Measurements from ENCODE around the gene BMP7.

BMP7 gene

DNA sequence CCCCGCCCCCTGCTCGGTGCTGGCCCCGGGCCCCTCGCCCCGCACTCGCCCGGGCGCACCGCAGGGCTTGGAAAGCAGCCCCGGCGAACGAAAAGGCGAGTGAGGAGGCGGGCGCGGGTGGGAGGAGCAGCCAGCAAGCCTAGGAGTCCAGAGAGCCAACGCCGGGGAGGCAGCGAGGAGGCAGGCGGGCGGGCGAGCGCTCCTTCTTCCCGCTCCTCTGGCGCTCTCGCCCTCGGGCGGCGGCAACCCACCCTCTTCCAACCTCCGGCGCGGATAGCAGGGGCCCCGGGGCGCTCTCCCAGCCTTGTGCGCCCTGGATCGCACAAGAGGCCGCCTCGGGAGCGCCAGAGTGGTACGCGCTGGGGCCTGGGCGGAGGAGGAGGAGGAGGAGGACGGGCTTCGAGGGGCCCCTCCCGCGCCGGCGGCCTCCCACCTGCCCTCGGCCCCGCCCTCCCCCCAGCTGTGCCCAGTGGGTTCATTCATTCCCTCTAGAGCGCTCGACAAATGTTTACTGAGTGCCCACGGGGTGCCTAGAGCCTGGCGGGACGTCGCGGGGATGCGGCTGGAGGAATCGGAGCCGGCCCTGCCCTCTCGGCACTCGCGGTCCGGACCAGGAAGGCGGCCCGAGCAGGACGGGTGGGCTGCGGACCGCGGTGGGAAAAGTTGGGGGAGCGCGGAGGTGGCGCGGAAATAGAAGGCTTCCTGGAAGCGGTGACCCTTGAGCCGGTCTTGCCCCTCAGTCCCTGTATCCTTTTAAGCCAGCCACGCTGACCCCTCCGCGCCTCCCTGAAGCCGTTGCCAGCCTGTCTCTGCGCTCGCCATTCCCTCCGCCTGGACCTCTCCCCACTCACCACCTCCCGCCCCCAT is at the start of gene BMP7:
Gene BMP7 (minus strand): TSS at position 351 of the 867 bp plus-strand sequence. CDS start 519 bp downstream, outside the sequence.
- no peak for DNase-seq

DNA sequence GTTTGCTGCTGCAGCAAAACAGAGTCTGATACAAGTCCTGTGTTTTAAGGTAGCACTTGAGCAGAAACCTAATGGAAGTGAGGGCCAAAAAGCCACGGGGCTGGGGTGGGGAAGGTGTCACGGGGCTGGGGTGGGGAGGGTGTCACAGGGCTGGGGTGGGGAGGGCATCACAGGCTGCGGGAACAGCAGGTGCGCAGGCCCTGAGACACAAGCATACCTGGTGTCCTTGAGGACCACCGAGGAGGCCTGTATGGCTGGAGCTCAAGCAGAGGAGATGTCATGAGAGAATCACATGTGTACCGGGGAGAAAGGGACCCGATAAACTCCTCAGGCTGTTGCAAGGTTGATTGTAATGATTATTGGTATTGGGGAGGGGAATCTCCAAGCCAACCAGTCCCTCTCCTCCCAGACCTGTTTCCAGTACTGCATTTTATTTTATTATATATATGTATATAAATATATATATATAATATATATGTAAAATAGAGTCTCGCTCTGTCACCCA is 49.6 kb upstream of the BMP7 start:
- no peak for DNase-seq

DNA sequence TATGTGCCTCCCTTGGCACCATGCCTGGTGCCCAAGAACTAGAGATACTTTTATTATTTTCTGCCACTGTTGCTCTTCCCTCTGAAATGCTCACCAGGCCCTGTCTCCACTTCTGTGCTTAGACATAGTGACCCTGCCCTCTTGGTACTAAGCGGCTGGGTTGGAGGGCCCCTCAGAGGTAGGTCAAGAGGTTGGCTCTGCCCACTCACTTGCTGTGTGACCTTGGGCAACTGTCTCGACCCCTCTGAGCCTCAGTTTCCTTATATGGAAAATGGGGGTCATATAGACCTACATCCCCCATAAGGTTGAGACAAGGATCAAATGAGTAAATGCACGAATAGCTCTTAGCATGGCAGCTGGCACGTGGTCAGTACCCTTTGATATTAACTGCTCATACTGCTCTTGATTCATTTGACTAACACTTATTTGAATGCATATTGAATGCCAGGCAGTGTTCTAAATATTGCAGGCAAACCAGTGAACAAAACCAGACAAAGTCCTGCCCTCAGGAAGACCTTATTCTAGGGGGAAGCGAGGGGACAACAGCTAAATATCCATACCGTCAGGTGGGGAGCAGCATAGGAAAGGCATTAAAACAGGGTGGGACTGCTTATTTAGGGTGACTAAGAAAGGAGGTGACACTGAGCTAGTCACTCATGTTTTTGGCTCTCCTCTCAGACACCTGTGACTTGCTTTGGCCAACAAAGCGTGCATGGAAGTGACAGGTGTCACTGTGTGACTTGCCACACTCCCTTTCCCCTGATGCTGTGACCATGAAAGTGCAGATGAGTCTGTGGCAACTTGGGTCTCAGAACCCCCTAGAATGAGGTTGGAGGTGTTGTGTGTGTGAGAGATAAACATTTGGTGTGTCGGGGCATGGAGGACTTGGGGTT is 48.9 kb upstream of the BMP7 start:
- no peak for DNase-seq

DNA sequence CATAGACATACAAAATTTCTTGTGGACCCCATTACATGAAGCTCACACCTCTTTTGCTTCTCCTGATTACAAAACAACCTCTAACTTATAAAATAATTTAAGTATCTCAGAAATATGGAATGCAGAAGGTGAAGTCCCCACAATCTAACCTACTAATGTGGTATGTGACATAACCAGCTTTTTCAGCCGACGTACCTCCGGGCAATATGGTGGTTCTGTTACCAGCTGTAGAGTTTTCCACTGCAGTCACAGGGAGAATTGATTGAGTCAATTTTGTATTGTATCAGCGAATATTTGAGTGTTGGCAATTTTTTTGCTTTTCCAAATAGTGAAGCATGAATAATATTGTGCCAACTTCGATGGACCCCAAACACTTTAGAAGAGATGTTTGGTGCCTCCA is 47.5 kb upstream of the BMP7 start:
- DNase-seq, result no peak

DNA sequence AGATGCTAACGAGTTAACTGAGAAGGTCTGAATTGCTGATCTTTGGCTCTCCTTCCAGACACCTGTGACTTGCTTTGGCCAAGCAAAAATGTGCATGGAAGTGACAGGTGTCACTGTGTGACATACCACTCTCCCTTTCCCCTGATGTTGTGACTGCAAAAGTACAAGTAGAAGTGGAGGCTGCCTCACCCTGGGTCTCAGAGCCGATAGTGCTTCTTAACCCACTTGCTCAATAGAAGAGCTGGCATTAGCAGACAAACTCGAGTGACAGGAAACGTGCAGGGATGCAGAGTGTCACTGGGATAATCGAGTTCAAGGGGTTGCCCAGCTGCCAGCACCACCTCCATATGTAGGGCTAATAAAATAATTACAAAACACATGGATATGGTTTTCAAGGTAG is 46.8 kb upstream of the BMP7 start:
- DNase-seq, result no peak

DNA sequence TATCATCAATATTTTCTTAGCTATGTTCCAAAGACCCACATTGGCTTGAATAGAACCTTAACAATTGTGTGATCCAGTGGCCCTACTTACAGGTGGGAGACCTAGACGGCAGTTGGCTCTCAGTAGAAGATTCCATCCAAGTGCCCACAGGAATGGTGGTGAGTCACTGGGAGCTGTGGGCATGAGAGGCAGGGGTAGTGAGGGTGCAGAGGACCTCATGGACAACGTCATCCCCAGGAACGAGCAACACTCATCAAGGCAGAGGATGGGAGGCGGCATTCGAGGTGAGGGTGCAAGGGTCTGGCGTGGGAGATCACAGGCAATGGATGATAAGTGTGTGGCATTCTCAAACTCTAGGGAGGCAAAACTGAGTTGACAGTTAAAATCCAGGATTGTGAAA is 45.7 kb upstream of the BMP7 start:
- DNase-seq, result no peak

DNA sequence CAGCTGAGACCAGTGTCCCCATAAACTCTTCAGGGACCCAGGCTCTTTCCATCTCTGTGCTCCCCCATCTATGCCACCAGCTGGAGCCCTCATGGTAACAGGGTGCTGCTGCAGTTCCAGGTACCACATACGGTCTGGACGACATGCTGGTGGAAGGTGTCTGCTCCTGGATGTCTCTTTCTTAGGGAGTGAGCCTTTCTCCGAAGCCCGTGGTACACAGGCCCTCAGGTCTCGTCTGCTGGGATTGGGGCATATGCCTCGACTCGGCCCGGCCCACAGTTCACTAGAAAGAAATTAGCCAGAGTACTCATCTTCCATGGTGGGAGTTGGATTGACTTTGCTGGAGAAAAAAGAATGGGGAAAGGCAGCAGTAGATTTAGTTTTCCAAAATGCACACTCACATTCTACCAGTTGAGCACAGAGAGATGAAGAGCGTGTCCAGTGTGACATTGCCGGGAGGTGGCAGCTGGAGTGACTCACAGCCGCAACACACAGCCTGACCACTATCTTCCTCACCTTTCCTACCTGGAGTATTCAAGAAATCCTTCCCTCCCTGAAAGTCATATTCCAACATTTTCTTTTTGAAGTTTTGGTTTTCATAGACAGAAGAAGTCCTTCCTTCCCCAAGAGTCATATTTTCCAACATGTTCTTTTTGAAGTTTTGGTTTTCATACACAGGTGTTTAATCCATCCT is 44.5 kb upstream of the BMP7 start:
- no peak for DNase-seq

DNA sequence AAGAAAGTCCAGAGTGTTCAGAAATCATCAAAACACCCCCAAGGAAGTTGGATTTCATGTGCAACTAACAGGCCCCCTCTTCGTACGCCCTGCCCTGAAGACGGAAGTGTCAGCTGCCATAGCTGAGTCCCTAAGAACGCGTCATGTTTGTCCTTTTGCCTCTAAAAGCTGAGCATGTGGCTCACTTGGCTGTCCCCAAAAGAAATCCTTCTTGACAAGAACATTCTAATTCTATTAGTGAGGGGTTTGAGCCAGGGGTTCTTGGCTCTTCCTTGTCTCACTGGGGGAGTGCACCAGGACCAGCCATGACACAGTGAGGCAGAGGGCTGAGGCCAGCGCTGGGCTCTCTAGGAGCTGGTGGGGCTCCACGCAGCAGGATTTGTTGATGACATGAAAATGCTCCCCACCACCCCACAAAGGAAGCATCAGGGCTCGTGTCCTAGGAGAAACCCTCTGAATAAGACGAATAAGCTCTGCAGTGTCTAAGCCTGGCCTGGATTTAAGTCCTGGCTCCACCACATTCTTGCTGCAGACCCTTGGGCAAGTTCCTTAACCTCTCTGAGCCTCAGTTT is 43.2 kb upstream of the BMP7 start:
- DNase-seq, result no peak

DNA sequence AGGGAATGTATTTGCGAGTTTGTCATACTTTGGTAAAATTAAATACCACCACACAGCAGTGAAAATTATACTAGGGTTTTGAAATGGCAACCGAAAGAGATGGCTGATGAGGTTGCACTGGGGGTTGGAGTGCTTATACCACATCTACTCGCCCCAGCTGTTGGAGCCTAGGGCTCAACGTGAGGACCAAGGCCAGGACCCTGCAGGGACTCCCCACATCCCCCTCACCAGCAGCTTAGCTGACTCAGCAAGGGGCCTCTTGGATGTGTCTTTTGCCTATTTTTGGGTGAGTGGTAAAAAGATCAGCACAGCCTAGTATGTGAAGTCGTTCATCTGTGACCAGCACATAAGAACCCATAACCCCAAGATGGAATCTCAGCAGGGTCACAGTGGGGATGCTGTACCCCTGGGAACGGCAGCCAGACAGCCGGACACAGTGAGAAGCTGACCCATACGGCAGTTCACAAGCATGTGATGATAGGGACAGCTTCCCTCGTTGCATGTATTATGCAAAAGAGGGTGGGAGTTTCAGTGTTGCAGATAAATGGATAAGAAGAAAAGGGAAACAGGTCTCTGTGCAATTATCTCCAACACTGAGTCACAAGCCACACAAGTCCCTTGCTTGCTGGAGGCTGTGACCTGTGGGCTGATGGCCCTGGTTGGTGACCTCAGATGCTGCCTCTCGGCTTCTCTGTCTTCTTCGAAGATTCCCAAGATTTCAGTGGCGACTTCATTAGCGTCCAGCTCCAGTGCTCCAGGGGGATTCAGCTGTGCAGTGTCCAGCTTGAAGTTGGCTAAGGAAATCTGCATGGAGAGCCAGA is 42.2 kb upstream of the BMP7 start:
- no peak for DNase-seq

DNA sequence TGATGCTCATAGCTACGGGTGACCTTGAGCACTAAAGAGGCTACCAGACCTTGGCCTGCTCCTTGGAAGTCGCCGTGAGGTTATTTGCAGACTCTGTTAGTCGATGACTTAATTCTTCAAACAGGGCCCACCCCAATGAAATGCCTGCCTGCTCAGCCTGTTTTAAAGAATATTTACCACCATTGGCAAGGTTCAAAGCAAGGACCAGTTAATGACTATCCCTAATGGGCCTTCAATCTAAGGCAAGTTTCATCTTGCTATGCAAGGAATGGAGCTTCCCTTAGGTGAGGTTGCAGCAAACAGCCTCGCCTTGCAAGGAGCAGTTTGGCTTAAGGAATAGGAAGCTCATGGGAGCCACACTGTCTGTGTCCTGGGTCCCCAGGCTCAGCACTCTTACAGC is 40.3 kb upstream of the BMP7 start:
- DNase-seq, result no peak

DNA sequence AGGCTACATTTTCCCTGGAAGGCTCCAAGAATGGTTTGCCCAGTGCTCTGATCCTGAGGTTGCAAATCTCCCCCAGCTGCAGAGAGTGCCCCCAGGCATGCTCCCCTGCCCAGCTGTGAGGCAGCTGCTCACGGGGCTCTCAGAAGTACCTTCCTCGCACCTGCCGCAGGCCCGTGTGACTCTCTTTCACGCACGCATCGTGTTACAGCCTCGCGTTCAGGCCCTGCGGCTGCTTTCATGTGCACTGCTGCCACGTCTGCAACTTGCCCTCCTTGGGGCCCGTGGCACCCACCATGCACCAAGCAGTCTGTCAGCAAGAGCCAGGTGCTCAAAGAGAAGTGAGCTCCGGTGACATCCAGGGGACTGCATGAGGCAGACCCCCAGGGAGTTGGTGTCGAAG is 34.6 kb upstream of the BMP7 start:
- DNase-seq, result no peak

DNA sequence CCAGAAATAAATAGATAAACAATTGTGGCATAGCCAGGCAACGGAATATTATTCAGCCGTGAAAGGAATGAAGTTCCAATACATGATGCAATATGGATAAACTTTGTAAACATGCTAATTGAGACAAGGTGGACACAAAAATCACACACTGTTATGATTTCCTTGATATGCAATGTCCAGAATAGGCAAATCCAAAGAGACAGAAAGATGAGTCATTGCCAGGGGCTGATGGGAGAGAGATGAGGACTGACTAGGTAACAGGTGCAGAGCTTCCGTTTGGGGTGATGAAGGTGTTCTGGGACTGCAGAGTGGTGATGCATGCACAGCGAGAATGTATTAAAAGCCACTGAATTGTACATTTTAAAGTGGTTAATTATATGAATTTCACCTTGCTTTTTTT is 32.0 kb upstream of the BMP7 start:
- DNase-seq, result no peak

DNA sequence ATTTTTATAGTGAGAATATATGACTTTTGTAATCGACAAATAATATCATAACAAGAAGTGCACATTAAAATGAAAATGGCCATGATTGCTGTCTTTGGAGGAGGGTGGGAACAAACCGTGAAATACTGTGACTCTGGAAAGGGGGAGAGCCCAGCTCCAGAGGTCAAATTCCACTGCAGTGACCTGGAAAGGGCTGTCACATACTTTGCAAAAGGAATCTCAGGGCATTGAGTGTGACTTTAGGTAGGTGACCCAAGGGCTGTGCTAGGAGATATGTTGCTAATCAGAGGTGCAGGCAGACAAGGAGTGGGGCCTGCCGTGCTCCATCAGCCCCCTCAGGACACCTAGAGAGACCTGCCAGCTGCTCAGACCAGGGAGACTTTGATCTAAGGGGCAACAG is 28.1 kb upstream of the BMP7 start:
- no peak for DNase-seq

DNA sequence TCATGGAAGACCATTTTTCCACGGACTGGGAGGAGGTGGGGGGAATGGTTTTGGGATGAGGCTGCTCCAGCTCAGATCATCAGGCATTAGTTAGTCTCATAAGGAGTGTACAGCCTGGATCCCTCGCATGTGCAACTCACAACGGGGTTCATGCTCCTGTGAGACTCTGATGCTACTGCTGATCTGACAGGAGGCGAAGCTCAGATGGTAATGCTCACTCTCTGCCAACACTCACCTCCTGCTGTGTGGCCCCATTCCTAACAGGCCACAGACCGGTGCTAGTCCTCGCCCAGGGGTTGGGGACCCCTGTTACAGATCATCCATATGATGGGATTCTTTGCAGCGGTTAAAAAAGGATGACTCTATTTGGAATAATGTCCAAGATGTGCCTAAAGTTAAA is 27.6 kb upstream of the BMP7 start:
- DNase-seq, result no peak

DNA sequence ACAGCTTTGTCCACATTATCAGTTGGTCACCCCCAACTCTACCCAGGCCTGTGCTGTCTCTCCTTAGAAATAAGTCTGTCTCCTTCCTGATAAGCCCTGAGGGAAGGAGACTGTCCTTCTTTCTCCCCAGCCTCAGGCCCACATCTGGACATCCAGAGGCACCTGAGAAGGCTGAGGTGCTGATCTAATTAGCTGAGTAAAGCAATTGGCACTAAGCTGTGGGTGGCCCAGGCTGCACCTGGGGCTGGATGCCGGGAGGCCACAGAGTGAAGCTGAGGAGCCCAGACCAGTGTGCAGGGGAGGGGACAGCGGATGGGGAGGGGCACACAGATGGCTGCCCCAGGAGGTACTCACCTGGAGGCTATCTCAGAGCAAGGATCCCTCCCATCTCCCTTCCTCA is 26.2 kb upstream of the BMP7 start:
- no peak for DNase-seq

DNA sequence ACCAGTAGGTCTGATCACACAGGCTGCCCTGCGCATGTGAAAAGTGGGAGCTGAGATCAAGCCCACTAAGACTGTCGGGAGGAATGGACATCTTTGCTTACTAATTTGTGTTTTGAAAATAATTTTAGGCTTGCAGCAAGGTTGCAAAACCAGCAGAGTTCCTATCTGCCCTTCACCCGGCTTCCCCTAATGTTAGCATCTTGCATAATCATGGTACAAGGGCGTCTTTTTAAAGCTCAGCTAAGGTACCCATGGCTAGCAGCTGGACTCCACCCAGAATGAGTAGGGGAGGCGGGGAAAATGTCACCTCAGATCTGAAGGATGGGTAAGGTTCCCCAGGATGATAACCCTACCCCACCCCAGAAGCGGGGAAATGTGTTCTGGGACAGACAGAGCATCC is 25.3 kb upstream of the BMP7 start:
- DNase-seq, result no peak

DNA sequence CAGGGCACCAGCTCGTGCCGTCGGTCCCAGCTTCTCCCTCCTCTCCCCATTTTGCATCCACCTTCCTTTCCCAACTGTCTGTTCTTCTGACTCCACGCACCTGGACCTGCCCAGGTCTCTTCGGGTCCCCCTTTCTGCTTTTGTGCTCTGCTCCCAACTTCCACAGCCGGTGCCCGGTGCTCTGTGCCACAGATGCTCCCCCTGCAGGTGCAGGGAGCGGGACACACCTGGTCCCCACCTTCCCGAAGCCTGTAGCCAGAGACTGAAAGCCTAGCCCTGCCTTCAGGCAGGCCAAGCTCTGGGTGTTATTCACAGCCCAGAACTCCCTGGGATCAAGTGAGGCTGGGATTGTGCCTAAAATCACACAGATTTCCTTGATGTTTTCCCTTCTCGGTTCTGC is 24.6 kb upstream of the BMP7 start:
- no peak for DNase-seq

DNA sequence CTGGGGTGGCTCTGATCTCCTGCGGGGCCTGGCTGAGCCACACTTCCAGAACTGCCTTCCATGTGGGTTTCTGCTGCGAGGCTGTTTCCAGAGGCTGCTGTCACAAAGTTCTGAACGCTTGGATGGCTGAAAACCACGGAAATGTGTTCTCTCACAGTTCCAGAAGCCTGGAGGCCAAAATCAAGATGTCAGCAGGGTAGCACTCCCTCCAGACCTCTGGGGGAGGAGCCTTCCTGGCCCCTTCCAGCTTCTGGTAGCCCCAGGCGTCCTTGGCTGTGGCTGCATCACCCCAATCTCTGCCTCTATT is 23.7 kb upstream of the BMP7 start:
- no peak for DNase-seq

DNA sequence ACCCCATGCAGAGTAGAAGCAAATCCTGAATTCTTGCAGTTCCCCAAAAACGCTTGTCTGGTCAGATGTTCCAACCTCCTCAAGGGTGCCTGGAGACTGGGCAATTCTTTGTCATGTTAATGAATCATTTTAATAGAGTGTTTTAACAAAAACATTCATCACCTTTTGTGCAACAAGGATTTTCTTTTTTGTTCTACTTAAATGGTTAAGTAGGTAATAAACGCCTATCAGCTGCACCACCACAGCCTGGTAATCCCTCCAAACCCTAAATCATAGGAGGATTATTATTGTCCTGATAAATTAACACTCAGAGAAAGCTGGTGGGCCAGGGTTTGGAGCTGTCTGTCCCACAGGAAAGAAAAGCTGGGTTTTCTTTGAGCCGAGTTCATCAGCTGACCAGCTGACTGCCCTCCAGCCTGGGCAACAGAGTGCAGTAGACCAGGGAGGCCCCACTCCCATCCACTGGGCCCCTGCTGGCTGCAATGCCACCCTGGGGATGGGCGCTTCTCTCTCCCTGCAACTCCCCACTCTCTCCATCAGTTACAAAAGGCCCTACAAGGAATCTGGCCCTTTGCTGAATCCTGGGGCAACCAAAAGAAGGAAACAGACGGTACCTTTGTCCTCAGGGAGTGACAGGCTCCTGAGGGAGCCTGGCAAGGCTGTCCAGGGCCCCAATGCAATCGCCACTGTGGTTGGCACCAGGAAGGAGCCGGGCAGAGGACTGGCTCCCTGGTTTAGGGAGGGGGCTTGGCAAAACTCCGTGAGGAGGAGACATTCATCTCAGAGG is 23.1 kb upstream of the BMP7 start:
- no peak for DNase-seq

DNA sequence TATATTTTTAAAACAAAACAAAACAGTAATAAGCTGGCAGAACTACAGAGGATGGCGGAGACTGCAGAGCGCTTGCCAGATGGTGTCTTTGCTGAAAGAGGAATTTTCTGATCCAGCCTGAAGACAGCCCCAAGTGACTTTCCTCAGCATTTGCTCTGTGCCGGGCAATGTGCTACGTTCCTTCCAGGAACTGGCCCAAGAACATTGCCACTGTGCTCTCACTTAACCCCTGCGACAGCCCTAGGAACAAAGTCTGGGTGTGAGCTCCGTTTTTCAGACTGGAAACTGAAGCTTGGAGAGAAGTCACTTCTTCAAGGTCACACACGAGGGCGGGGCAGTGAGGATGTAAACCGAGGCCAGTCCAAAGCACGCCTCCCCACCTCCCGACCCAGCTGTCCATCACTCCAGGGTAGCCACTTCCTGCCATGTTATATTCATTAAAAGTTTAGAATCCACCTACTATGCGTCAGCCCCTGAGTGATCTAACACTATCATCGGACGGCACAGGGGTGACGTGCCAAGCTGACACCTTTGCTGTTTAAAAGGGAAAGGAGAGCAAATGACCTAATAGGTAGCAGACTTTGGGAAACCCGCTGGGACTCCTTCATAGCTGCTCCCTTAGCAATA is 22.3 kb upstream of the BMP7 start:
- DNase-seq, result no peak

DNA sequence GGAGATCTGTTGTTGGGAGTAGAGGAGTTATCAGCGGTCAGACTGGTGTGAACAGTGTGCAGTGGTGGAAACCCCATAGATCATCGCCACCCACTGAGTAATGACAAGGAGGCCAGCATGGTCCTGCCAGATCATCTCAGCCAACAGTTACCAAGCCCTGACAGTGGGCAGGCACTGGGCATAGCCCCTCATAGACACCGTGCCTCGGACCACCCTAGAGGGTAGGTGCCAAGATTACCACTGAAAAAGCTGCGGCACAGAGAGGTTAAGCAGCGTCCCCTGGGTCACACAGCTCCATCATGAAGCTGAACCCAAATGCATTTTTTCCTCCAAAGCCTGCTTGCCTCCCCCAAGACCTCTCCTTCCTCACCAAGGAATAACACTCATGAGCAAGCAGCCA is 21.5 kb upstream of the BMP7 start:
- DNase-seq, result no peak

Measured in activated CD4-positive, alpha-beta T cell treated with anti-CD3 and anti-CD28 coated beads for 4 hours (primary cell).